Neural progenitor cell (in vitro differentiated cells): ENCODE results near the gene CASP9. TPM values are rescaled to one million over a fixed set of nuclear protein-coding genes. Genes with fewer than 3 reads are reported as not detected.

Experiments used
- DNase-seq: peaks from one replicate; pipeline ENCODE4 v3.0.0-alpha.2; 2016; ENCODE audit warnings: low spot score
- H2AFZ ChIP-seq: fragments of 200-600 bp; sonication (generic); replicated peaks from 2 replicates; pipeline ENCODE4 v1.6.1; 2016; ENCODE audit warnings: antibody characterized with exemption
- H3F3A ChIP-seq: fragments of 200-600 bp; sonication (generic); 2 replicates; pipeline ENCODE4 v1.6.1; 2016; ENCODE audit warnings: antibody characterized with exemption, low read depth
- H3K27ac ChIP-seq: fragments of 200-600 bp; sonication (generic); 2 replicates; pipeline ENCODE4 v1.5.1; 2016; ENCODE audit warnings: mild to moderate bottlenecking
- H3K27me3 ChIP-seq: fragments of 200-600 bp; sonication (generic); 2 replicates; pipeline ENCODE4 v1.6.1; 2016; ENCODE audit warnings: mild to moderate bottlenecking, moderate library complexity
- H3K36me3 ChIP-seq: fragments of 200-600 bp; sonication (generic); 2 replicates; pipeline ENCODE4 v1.5.1; 2016
- H3K4me1 ChIP-seq: fragments of 200-600 bp; sonication (generic); 2 replicates; pipeline ENCODE4 v1.6.1; 2016; ENCODE audit warnings: mixed run types
- H3K4me2 ChIP-seq: fragments of 200-600 bp; sonication (generic); 2 replicates; pipeline ENCODE4 v1.6.1; 2016
- H3K4me3 ChIP-seq: fragments of 200-600 bp; sonication (generic); 2 replicates; pipeline ENCODE4 v1.5.1; 2016
- H3K79me2 ChIP-seq: fragments of 200-600 bp; sonication (generic); 2 replicates; pipeline ENCODE4 v1.6.1; 2016; ENCODE audit warnings: low read depth
- H3K9ac ChIP-seq: fragments of 200-600 bp; sonication (generic); 2 replicates; pipeline ENCODE4 v1.6.1; 2016
- H3K9me3 ChIP-seq: fragments of 200-600 bp; sonication (generic); 2 replicates; pipeline ENCODE4 v1.5.1; 2016; ENCODE audit warnings: low read depth
- H4K20me1 ChIP-seq: fragments of 200-600 bp; sonication (generic); 2 replicates; pipeline ENCODE4 v1.6.1; 2016; ENCODE audit warnings: low read depth
- H3K27ac Mint-ChIP-seq: 3 replicates; pipeline ENCODE4 v1.8.0; 2021; ENCODE audit warnings: mixed read lengths
- H3K27me3 Mint-ChIP-seq: 2 replicates; pipeline ENCODE4 v1.8.0; 2022; ENCODE audit warnings: low read depth, mild to moderate bottlenecking, inconsistent platforms, moderate library complexity, mixed read lengths; ENCODE audit not compliant: insufficient read depth
- H3K36me3 Mint-ChIP-seq: 3 replicates; pipeline ENCODE4 v1.8.0; 2021; ENCODE audit warnings: mixed read lengths
- H3K4me1 Mint-ChIP-seq: 3 replicates; pipeline ENCODE4 v1.8.0; 2021; ENCODE audit warnings: mixed read lengths
- H3K4me3 Mint-ChIP-seq: 3 replicates; pipeline ENCODE4 v1.8.0; 2021; ENCODE audit warnings: mild to moderate bottlenecking, moderate library complexity, mixed read lengths
- H3K9me3 Mint-ChIP-seq: 3 replicates; pipeline ENCODE4 v1.8.0; 2020; ENCODE audit warnings: mixed read lengths
- CTCF ChIP-seq: fragments of 200-600 bp; sonication (generic); IDR thresholded peaks from 2 replicates; pipeline ENCODE4 v1.5.1; 2017; ENCODE audit warnings: antibody characterized with exemption, mild to moderate bottlenecking
- EZH2 ChIP-seq: fragments of 200-600 bp; sonication (generic); IDR thresholded peaks from 2 replicates; pipeline ENCODE4 v1.6.1; 2017; ENCODE audit warnings: antibody characterized with exemption, mild to moderate bottlenecking, moderate library complexity
- EZH2phosphoT487 ChIP-seq: fragments of 200-600 bp; sonication (generic); IDR thresholded peaks from 2 replicates; pipeline ENCODE4 v1.6.1; 2017; ENCODE audit warnings: antibody characterized with exemption
- total RNA-seq: library from RNA; depleted of rRNA; stranded (reverse); fragments of >200 nt; gene quantifications from 2 replicates; pipeline ENCODE4 v1.2.3, GENCODE V29; 2015; ENCODE audit warnings: low replicate concordance

CASP9 gene
- total RNA-seq, 1 donor from 2014 or later: 12.4 TPM

- no peak overlapping the region for H3K9ac ChIP-seq
- no peaks in the 10 kb centered on the region for H3K9me3 ChIP-seq
- no peaks in the 10 kb centered on the region for H3K79me2 ChIP-seq
- no peak overlapping the region for H3K4me3 ChIP-seq
- no peaks in the 10 kb centered on the region for H3K27me3 ChIP-seq
- H3F3A ChIP-seq: no peaks in the 10 kb centered on the region
- H3K36me3 Mint-ChIP-seq: peaks cover 4% of the 10 kb centered on the region
- H3K4me1 ChIP-seq: no peaks in the 10 kb centered on the region
- no peaks in the 10 kb centered on the region for H3K36me3 ChIP-seq
- no peak overlapping the region for H3K27ac ChIP-seq
- H3K4me2 ChIP-seq: no peak overlapping the region
- no peak for TF ChIP-seq EZH2
- TF ChIP-seq EZH2phosphoT487: no peak
- TF ChIP-seq CTCF: no peak
- H3K27ac Mint-ChIP-seq: no peak overlapping the region
- H4K20me1 ChIP-seq: no peaks in the 10 kb centered on the region
- no peak overlapping the region for H2AFZ ChIP-seq
- H3K4me3 Mint-ChIP-seq: no peak overlapping the region
- DNase-seq: no peak
- no peaks in the 10 kb centered on the region for H3K27me3 Mint-ChIP-seq
- H3K9me3 Mint-ChIP-seq: no peaks in the 10 kb centered on the region
- no peaks in the 10 kb centered on the region for H3K4me1 Mint-ChIP-seq
These were observed 15.1 kb downstream of the CASP9 start for GRCh38 chr1:15508700-15509487.

DNA sequence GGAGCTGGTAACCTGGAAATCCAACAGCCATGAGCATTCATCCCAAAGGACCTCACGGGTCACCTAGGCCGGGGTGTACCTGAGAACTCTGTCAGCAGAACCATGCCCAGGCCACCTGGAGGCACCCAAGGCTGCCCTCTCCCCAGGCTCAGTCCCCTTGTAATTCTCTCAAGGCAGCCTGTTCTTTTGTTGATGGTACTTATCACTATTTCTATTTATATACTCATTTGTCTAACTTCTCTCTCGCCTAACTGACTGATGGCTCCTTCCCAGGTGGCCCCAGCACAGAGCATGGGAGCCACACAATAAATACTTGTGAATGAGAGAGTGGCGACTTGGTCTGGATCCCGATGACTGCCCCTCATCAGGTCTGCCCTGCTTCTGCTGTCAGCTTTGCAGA is 16.7 kb downstream of the CASP9 start:
- Histone ChIP-seq H3K4me1 (no peaks in the 10 kb centered on the region), H3K9me3 (no peaks in the 10 kb centered on the region), H3K4me2 (no peak overlapping the region), H3K9ac (no peak overlapping the region), H3K27me3 (no peaks in the 10 kb centered on the region), H4K20me1 (no peaks in the 10 kb centered on the region), H3F3A (no peaks in the 10 kb centered on the region), H3K36me3 (no peaks in the 10 kb centered on the region), H3K27ac (no peak overlapping the region), H3K4me3 (no peak overlapping the region), H3K79me2 (no peaks in the 10 kb centered on the region), H2AFZ (no peak overlapping the region)
- TF ChIP-seq EZH2 (no peak), CTCF (no peak), EZH2phosphoT487 (no peak)
- peaks cover 2% of the 10 kb centered on the region for H3K27me3 Mint-ChIP-seq
- peaks cover 3% of the 10 kb centered on the region for H3K36me3 Mint-ChIP-seq
- no peak overlapping the region for H3K4me3 Mint-ChIP-seq
- no peak overlapping the region for H3K27ac Mint-ChIP-seq
- no peaks in the 10 kb centered on the region for H3K4me1 Mint-ChIP-seq
- no peaks in the 10 kb centered on the region for H3K9me3 Mint-ChIP-seq
- no peak for DNase-seq

DNA sequence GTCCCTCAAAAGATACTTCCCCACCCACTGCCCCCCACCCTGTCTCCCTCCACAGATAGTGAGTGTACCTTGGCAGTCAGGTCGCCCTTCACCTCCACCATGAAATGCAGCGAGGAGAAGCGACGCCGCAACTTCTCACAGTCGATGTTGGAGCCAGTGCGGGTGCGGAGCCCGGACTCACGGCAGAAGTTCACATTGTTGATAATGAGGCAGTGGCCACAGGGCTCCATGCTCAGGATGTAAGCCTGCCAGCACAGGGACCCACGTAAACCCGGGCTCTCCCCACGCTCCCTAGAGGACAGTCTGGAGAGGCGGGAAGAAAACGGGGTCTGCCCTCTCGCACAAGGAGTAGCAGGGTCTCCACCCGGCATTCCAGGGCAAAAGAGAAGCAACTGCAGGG is 17.2 kb downstream of the CASP9 start:
- Histone ChIP-seq H3K27ac (no peak overlapping the region), H3K4me2 (no peak overlapping the region), H2AFZ (no peak overlapping the region), H3K9me3 (no peaks in the 10 kb centered on the region), H4K20me1 (no peaks in the 10 kb centered on the region), H3K4me3 (no peak overlapping the region), H3K79me2 (no peaks in the 10 kb centered on the region), H3K36me3 (no peaks in the 10 kb centered on the region), H3K9ac (no peak overlapping the region), H3F3A (peaks cover 2% of the 10 kb centered on the region), H3K27me3 (no peaks in the 10 kb centered on the region), H3K4me1 (no peaks in the 10 kb centered on the region)
- no peak overlapping the region for H3K4me3 Mint-ChIP-seq
- H3K4me1 Mint-ChIP-seq: peaks cover 3% of the 10 kb centered on the region
- H3K36me3 Mint-ChIP-seq: peaks cover 3% of the 10 kb centered on the region
- H3K27ac Mint-ChIP-seq: no peak overlapping the region
- TF ChIP-seq EZH2phosphoT487: no peak
- no peak for TF ChIP-seq CTCF
- TF ChIP-seq EZH2: no peak
- H3K27me3 Mint-ChIP-seq: peaks cover 2% of the 10 kb centered on the region
- H3K9me3 Mint-ChIP-seq: no peaks in the 10 kb centered on the region
- no peak for DNase-seq
